Astrocyte of the hippocampus (primary cell): ENCODE measurements around the gene CCNE1.
"Not testable (repeated sequence)": the region's sequence is repeated elsewhere in the genome, so short reads cannot be mapped to it uniquely, and the experiment has no call there.

ENCODE experiments used
- DNase-seq: peaks from one replicate; pipeline ENCODE4 v3.0.0; 2011; ENCODE audit warnings: low read depth, low spot score

CCNE1 gene

DNA sequence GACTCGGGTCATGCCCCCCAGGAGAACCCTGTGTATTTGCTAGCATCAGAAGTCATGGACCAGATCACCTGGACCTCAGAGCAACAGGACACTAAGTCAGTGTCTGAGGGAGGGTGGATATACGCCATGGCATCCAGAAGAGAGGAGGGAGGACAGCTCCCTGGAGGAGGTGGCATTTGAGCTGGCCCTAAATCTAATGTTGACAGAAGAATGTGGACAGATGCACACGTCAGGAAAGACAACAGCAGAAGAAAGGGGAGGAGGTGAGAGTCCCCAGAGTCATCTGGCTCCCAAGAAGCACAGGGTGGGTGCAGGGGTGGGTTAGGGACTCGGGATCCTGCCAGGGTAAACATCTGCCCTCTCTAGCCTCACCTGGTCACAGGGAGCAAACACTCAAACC is 24.5 kb upstream of the CCNE1 start:
- DNase-seq, result no peak

DNA sequence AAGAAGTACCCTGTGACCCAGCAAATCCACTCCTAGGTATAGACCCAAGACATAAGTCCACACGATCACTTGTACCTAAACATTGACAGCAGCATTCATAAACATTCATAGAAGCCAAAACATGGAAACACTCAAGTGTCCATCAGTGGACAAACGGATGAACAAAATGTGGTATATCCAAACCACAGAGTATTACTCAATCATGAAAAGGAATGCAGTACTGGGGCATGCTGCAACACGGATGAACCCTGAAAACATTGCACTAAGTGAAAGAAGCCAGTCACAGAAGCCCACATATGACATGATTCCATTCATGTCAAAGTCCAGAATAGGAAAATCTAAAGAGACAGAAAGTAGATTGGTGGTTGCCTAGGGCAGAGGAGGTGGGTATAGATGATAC is 22.8 kb upstream of the CCNE1 start:
- DNase-seq, result no peak

DNA sequence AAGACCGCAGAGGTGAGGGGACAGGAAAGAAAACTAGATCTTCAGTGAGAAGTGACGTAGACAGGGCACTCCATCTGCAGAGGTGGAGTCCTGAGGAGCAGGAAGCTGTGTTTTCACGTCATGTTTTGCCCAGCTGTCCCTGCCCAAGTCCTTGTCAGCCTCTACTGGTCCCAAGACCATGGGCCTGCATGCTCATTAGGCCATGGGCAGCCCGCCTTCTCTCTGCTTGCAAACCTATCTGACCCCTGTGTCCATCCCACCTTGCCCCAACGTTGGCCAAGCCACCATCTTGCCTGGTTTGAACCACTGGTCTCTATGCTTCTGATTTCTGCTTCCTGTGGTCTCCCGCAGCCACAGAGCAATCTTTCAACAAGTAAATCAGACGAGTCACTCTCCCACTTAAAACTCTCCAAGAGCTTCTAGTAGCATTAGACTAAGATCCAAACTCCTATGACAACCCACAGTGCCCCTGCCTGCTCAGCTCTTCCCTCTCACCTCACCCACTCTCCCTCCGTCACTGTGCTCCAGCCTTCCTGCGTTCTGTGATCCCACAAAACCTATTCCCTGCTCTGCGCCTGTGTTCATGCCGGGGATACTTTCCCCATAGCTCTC is 18.6 kb upstream of the CCNE1 start:
- no peak for DNase-seq

DNA sequence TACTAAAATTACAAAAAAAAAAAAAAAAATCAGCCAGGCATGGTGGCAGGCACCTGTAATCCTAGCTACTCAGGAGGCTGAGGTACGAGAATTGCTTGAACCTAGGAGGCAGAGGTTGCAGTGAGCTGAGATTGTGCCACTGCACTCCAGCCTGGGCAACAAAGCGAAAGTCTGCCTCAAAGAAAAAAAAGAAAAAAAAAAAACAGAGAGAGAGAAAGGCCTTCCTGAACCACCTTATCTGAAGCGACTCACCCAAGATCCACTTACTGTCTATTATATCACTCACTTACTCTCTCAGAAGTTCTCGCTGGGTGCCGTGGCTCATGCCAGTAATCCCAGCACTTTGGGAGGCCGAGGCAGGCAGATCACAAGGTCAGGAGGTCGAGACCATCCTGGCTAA is 17.3 kb upstream of the CCNE1 start:
- DNase-seq, result not testable (repeated sequence)

DNA sequence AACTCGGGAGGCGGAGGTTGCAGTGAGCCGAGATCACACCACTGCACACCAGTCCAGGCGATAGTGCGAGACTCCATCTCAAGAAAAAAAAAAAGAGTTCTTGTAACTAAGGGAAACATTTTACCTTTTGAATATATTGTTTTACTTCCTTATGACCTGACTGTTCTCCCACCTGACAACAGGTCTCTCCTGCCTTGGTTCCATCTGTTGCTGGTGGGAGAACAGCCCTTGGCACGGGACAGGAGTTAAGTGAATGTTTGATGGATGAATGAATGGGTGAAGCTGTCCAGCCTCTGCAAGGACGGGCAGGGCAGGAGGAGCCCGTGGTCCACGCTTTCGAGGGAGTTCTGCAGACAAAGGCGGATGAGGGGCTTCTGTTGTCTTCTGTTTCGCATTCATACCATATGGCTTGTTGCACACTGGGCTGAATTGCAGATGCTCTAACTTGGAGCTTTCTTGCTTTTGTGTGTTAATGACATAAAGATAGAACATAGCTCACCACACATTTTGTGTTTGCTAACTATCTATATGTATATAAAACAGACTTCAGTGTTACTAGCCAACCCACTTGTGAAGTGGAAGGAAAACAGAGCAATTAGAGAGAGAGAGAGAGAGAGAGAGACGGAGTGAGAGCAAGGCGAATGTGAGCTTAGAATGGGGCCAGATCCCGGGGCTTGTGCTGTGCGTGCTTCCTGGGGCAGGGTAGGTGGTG is 16.2 kb upstream of the CCNE1 start:
- DNase-seq, result no peak

DNA sequence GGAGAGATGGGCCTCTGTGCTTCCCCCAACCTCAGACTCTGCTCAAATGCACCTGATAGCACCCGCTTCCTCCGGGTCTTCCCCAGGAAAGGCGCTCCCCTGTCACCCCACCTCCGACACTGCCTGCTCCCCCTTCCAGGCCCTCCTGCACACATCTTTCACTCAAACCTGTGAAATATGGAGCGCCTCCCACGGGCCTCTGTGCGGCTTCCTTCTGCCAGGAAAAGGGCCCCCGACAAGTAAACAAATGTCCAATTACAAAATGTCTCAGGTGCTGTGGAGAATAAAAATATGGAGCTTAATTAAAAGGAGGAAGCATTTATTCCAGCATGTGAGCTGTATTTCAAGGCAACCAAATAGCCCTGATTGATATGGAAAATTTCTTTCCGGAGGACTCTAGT is 15.6 kb upstream of the CCNE1 start:
- DNase-seq, result no peak

DNA sequence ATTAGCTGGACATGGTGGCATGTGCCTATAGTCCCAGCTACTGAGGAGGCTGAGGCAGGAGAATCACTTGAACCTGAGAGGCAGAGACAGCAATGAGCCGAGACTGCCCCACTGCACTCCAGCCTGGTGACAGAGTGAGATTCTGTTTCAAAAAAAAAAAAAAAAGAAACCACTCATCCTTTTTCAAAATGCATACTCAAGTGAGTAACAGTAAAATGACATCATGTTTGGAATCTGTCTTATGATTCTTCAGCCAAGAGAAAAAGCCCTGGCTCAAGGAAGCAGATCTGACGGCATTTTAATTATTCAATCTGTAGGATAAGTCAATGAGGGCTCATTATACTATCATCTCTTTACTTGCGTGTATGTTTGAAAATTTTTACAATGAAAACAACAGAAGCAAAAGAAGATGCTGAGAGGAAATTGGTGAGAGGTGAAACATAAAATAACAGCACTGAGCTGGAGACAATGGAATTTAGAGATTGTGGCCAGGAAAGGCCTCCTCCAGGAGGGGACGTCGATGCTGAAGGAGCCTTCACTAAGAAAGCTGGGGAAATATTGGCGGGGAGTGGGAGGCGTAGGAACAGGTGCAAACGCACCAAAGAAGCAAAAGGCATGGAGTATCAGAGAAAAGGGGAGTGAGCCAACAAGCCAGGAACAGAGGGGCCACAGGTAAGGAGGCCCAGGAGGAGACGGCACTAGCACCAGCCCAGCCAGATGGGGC is 12.9 kb upstream of the CCNE1 start:
- DNase-seq, result peak; percentile 38

DNA sequence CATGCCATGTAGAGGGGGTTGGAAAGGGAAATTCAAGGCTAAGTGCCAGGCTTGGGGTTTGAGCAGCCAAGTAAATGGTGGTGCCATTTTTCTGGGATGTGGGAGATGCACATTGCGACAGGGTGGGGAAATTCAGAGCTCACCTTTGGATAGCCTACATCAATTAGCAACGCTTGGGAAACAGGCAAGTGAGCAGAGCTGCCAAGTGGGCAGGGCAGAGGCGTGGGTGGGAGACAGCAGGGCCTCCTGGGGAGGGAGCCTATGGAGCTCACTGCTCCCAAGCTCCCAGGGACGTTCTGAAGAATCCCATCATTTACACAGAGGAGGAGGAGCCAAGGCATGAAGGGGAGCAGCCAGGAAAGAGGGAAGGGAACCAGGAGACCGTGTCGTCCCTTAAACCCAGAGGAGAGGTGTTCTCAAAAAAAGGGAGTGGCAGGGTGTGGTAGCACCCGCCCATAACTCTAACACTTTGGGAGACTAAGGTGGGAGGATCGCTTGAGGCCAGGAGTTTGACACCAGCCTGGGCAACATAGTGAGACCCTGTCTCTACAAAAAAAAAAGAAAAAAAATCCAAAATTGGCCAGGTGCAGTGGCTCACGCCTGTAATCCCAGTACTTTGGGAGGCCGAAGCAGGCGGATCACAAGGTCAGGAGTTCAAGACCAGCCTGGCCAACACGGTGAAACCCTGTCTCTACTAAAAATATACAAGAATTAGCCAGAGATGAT is 11.5 kb upstream of the CCNE1 start:
- DNase-seq, result no peak

DNA sequence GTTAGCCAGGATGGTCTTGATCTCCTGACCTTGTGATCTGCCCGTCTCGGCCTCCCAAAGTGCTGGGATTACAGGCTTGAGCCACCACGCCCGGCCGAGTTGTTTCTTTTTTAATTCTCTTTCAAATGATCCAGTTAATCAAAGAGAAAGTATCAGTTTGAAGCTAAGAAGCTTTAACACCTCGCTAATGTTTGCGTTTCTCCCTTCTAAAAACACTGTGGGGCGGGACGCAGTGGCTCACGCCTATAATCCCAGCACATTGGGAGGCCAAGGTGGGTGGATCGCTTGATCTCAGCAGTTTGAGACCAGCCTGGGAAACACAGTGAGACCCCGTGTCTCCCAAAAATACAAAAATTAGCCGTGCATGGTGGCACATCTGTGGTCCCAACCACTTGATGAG is 7.8 kb upstream of the CCNE1 start:
- DNase-seq, result not testable (repeated sequence)

DNA sequence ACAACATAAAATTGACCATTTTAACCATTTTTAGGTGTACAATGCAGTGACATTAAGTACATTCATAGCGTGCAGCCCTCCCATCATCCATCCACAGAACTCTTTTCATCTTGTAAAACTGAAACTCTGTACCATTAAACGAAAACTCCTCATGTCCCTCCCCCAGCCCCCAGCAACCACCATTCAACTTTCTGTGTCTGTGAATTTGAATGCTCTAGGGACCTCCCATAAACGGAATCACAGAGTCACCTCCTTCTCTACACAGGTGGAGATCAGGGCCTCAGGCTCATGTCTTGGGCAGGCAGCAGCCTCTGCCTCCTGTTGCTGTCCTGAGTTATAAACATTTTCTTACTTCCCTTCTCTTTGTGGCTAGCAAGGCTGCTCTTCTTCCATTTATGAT is 7.3 kb upstream of the CCNE1 start:
- DNase-seq, result no peak

DNA sequence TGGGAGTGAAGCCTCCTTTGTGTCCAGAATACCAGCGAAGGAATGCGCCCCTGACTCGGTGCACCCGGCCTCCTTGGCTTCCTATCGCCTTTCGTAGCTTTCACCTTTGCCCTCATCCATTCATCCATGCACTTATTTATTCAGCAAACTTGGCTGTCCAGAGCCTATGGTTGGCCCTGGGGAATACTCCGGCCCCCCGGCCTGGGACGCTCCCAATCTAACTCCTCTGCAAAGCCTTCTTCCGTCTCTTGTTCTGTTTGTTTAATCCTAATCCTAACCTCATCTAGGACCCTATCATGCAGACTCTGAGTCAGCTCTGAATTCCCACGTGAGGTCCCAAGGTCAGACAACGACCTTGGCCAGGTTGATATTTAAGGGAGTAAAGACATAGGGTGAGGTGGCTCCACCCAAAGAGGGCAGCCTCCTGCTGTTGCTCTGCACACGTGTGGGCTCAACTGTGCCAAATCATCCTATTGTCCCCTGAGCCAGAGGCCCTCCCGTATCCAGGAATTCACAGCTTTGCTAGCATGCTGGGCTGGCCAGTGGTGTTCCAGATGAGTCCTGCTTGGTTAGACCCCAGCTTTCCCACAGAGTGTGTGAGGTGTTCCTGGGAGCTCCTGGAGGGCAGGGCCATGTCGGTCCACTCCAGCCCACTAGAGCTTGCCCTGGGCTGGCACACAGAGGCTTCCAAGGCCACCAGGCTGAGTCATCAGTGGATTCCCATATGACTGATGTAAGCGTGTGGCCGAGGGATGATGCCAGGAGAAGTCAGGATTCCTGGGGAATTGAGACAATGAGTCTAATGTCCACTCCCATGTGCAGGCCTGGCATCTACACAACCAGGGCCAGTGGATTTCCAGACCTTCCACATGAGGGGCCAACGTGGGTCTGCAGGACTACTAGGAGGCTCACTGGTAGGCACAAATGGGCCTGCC is 6.5 kb upstream of the CCNE1 start:
- peak; percentile 33 for DNase-seq

DNA sequence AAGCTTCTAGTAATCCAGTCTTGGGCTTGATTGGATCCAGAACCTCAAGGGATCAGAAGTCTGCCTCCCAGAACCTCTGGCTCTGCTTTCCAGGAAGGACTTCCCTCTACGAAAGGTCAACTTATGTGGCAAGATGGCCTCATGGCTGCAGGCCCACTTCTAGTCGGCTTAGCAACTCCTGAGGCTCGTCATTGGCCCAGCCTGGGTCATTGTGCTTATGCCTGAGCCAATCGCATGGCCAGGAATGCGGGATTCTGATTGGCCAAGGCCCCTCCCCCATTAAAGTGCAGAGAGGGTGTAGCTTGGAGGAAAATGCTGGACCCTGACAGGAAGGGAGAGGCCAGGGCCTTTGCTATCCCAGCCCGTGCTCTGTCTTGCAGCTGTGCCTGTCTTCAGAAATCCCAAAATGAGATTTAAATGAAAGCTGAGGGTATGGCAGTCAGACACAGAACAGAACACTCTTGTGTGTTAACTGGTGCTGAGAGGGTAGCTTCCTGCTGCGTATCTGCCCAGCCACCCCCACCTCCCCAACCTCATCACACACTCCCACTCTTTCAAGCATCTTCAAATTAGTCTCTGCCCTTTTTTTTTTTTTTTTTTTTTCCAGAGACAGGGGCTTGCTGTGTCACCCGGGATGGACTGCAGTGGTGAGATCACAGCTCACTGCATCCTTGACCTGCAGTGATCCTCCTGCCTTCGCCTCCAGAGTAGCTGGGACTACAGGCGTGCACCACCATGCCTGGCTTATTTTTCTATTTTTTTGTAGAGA is 5.5 kb upstream of the CCNE1 start:
- DNase-seq, result peak; percentile 52

DNA sequence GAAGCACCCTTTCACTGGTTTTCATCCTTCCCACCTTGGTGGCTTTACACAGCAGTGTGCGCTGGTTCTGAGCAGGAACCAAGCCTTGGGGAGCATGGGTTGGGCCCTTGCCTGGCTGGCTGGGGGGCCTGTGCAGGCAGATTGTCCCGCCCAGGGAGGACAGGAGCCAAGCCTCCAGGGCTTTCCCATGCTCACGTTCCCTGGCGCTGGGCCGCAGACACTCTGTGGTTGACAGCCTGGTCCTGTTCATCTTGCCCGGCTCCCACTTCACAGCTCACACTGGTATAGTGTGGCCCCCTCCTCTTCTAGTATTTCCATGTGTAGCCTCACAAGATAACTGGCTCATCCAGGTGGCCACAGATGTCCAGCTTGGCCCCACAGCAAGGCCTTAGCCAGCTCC is 4.6 kb upstream of the CCNE1 start:
- DNase-seq, result no peak

DNA sequence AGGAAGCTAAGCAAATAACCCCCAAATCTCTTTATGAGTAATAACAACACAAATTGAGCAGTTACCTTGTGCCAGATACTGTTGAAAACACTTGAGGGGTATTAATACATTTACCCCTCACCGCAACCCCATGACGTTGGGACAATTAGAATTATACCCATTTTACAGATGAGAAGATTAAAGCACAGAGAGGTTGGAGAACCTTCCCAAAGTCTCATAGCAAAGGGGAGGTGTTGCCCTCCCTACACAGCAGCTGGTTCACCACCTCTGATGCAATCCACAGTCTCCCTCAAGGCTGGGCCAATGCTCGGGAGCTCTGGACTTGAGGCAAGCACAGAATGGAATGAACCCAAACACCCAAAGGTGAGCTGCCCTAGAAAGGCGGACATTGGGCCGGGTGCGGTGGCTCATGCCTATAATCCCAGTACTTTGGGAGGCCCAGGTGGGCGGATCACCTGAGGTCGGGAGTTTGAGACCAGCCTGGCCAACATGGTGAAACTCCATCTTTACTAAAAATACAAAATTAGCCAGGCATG is 3.9 kb upstream of the CCNE1 start:
- DNase-seq, result no peak

DNA sequence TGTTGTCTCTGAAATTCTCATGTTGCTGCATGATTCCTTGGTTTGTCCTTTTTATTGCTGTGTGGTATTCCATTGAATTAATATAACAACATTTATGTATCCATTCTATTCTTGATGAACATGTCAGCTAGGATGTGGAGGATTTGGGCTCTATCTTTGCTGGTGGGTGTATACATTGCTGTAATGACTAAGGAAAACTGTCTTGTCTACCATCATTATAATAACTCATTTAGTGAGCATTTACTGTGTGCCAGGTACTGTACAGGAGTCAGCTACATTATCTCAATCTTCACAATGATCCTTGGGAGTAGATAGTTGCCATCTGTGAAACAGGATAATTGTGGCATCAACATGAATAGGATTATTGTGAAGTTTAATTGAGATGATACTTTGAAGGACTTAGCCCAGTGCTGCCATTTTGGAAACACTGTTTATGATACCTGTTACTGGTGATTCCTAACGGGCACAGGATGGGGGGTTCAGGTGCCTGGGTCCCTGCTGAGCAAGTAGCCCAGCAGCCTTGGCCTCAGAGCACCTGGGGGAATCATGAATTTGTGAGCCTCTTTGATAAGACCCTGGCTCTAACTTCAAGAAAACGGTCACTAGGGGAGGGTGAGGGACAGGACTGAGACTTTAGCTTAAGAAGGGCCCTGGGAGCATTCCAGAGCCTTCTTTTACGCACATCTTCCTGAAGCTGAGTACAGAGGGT is 1.8 kb upstream of the CCNE1 start:
- no peak for DNase-seq

DNA sequence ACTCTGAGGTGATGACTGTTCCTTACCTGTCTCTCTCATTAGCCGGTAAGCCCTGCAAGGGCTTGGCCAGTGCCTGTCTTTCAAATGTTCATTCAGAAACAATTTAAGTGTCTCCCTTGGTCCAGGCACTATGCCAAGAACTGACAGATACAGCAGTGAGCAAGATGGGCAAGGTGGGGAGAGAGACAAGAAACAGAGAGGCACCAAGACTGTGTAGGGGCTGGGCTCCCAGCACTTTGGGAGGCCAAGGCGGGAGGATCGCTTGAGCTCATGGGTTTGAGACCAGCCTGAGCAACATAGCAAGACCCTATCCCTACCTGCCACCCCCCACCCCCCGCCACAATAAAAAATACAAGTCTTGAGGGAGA is 1.3 kb upstream of the CCNE1 start:
- peak; percentile 25 for DNase-seq

DNA sequence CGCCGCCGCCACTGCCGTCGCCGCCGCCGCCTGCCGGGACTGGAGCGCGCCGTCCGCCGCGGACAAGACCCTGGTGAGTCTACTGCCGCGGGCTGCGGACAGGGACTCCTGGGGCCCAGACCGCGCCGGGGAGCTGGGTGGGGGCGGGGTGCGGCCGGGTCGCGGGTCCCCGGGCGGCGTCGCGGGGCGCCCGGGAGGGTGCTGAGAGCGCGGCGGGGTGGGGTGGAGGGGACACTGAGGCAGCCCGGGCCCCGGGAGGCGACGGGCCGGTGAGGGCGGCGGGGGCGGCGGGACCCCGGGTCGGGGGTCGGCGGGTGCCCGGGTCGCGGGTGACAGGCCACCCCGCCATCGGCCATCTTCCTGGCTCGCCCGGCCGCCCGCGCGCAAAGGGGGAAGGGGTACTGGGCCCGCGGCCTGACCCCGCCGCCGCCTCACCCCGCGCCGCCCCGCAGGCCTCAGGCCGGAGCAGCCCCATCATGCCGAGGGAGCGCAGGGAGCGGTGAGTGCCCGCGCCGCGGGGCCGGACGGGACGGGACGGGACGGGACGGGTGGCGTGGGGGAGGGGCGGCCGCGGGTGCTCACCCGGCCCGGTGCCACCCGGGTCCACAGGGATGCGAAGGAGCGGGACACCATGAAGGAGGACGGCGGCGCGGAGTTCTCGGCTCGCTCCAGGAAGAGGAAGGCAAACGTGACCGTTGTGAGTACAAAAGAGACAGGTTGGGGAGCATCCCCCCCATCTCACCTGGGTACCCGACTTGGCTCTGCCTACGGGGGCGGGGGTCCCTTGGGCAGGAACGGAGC is 489 bp downstream of the CCNE1 start:
- DNase-seq, result peak; percentile 29

DNA sequence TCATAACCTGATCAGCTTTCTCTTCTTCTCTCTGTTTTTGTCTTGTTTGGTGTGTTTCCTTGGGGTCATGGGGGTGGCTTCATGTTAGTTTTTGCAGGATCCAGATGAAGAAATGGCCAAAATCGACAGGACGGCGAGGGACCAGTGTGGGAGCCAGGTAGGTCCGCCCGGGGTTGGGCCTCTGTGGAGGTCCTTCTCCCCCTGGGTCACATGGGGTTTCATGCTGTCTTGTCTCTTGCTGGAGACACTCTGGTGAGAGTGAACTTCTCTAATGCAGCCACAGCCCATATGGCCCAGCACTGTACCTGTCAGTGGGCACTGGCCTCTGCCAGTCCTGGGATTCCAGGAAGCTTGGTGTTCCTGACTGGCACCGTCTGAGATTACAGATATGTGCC is 1.1 kb downstream of the CCNE1 start:
- no peak for DNase-seq

DNA sequence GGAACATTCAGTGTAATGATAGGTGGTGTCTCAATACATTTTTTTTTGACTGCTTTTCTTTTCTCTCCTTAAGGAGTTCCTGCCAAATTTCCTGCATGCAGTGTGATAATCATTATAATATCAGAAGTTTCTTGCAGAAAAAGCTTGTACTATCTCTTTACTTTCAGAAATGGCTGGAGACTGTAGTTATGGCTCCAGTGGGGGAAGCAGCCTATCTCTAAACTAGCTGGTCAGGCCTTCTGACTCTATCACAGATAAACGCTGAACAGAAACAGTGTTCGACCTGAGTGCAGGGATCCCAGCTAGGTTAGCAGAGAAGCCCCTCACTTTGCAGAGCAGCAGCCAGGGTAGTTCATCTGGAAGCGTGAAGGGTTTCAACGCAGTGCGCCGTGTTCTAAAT is 1.9 kb downstream of the CCNE1 start:
- no peak for DNase-seq
